ENCODE data around the gene ULK2.

Gene ULK2

GRCh38 chr17:19744922-19745757 lies 122.6 kb downstream of the ULK2 start:
- peak; percentile 70 for DNase-seq

DNA sequence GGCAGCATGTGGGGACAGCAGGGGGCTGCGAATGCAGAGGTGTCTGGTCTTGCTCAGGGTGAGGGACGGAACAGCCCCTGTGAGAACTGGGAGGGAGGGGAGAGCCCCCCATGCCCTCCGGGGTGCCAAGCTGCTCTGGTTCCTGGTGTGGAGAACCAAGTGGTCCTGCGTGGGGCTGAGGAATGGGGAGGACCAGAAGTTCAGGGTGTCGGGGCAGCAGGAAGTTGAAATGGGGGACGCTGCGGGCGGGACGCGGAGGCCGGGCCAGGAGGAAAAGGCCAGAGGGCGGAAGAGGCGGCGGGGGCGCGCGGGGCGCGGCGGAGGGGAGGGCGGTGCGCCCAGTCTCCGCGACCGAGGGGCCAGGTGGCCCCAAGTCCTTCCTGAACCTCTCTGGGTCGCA lies 123.2 kb downstream of the ULK2 start:
- peak; percentile 42 for DNase-seq

DNA sequence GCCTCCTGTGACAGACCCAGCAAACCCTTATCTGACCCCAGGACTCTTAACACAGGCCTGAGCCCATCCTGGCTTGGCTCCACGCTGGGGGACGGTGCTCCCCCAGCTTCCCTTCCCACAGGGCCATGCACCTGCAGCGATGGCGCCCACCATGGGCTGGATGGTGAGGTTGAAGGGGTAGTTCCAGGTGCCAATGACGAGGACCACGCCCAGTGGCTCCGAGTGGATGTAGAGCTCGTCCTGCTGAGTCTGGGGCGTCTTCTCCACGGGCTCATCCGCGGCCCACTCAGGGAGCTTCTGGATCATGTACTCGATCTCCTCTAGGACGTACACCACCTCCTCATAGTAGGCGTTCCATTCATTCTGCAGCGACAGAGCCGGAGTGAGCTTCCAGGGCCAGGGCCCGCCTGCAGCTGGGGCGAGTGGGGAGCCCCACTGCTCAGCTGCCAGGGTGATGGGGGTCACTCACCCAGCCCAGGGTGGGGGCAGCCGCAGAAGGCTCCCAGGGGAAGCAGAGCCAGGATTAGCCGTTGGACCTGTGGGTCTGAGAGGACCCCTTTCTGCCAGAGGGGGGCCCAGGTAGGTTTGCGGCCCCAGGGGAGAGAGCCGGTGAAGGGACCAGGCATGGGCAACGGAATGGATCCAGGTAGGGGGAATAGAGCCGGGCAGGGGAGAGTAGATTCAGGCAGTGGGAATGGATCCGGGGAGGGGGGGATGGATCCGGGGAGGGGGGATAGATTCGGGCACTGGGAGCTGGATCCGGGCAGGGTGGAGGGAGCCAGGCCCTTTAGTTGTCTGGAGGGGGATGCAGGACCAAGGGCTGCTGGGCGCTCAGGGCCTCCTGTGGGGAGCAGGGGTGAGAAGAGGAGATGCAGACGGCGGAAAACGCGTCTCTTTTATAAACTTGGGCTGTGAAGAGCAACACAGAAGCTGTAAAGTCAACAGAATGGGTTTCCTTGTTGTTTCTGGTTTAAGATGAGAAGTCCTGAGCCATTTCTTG lies 124.3 kb downstream of the ULK2 start:
- no peak for DNase-seq

DNA sequence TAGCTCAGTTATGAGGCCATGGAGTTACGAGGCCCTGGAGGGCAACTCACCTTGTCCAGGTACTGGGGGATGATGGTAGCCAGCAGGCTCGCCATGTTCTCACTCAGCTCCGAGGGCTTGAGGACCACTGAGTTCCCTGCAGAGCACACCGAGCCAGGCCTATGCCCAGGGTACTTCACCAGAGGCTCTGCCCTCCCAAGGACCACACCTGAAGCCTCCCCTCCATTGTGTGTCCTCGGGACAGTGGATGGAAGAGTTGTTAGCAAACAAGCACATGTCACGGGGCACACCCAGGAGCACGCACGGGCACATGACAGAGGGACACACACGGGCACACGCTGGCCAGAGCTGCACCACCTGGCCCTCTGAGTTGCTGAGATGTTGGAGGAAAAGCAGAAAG lies 125.2 kb downstream of the ULK2 start:
- DNase-seq, result no peak

- DNase-seq, result no peak
Measured at GRCh38 chr17:19741832-19742457, 125.8 kb downstream of the ULK2 start.

GRCh38 chr17:19740933-19741332 lies 126.8 kb downstream of the ULK2 start:
- DNase-seq, result no peak

- DNase-seq, result no peak
Measured at GRCh38 chr17:19739241-19740201, 128.2 kb downstream of the ULK2 start.

DNA sequence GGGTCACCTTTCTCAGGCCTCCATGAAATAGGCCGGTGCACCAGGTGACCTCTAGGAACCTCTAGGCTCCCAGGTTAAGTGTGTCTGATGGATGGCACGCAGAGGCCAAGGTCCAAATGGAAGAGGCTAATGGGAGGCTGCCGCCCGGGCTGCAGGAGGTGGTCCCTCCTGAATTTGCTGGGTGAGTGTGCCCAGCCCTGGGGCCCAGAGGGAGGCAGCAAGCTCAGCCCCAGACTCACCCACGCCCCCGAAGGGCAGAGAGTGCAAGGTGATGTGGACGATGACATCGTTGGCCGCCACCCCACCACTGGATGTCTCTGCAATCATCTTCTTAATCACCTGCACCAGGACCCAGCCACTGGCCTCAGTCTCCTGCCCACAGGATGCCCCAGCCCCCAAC lies 129.0 kb downstream of the ULK2 start:
- no peak for DNase-seq

- DNase-seq, result no peak
Measured at GRCh38 chr17:19738073-19738449, 129.7 kb downstream of the ULK2 start.

DNA sequence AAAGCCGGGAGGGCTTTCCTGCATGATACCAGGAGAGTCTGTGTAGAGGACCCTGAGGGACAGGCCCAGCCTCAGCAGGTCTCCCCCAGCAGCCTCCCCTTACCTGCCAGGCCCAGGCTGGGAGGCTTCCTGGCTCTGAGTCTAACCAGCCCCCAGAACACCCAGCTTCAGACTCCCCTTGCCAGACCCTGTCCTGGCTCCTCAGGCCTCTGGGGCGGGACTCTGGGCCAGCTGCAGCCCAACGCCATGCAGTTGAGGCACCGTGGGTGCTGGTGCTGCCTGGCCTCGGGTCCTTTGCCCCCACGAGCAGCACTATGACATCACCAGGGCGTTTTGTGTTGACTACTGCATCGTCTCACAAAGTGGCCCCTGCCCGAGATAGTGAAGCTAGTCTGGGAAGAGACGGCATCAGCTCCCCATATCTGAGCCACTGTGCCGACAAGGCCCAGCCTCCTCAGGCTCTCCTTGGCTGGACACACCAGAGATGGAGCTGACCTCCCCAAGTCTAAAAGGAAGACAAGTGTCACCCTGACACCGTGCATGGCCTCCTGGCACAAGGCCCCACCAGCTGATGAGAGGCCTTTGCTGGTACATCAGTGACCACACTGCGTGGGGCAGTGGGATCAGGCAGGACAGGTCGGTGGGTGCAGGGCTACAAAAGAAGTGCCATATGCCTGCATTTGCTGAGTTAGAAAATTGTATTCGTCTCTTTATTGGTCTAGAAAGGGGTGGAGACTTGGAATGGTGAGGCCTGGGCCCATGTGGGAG lies 130.2 kb downstream of the ULK2 start:
- DNase-seq, result no peak

DNA sequence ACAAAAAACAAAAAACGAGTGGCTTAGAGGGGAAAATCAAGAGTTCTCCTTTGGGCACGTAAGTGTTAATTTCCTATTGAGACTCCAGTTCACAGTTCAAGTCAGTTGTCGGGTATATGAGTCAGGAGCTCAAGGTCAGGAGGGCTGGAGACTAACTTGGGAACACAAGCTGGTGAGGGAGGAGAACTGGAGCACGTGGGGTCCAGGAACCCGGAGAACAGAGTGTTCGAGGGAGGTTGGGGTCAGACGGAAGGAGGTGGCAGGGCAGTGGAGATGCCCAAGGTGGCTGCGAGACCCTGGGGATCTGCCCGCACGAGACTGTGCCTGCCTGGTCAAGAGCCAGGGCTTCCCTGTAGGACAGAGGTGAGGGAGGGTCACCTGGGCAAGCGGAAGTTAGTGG lies 131.7 kb downstream of the ULK2 start:
- DNase-seq, result no peak

- DNase-seq, result no peak
Measured at GRCh38 chr17:19733953-19734526, 133.7 kb downstream of the ULK2 start.

DNA sequence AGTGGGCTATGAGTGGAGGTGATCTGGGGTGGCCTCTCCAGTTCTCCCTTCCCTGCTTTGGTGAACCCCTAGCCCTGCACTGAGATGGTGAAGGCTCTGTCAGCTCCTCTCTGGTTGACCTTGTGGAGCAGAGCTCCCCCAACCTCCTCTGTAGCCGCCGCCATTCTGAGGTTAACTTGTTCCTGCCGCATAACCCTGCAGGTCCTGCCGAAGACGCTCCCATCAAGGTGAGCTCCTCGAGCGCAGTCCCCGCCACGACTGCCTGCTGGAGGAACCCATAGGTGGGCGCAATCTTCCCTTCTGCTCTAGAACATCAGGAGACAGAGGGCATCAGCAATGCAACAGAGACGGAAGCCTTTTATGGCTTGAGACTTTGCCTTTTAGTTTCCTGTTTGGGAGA lies 136.1 kb downstream of the ULK2 start:
- no peak for DNase-seq

DNA sequence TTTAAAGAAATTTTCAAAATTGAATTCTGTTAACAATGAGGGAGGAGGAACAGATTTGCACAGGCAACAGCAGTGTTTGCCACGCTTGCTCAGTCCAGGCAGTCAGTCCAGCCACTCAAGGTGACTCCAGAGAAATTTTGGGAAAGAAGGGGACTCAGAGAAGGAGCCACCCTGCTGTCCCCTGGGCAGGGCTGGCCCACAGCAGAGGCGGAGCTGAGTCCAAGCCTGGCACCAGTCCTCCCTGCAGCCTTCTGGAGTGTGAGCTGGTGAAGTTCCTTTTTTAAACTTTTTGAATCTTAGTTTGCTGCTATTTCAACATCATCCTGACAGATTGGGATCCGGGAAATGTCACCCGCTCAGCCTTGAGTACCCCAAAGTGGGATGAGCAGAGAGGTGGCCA lies 136.9 kb downstream of the ULK2 start:
- no peak for DNase-seq

- DNase-seq, result no peak
Measured at GRCh38 chr17:19729900-19730299, 137.8 kb downstream of the ULK2 start.

DNA sequence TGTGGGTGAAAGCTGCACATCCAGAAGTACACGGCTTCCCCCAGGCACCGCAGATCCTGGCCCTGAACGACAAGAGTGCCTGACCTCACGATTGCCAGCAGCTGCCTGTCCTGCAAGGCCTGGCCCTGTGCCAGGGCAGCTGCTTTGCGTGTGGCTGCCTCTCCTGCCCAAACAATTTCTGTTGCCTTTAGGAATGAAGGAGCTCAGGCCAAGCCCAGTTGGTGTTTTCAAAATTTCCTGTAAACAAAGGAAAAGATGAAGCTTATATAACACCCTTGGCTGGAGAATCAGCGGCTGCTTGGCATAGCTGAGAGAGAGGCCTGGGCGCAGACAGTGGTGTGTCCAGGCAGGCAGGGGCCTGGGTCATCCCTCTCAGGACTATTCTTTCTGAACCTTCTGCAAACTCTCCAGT lies 139.6 kb downstream of the ULK2 start:
- peak; percentile 97 for DNase-seq

- DNase-seq, result peak; percentile 70
Measured at GRCh38 chr17:19727501-19728078, 140.1 kb downstream of the ULK2 start.

- no peak for DNase-seq
Measured at GRCh38 chr17:19726631-19727376, 140.9 kb downstream of the ULK2 start.

DNA sequence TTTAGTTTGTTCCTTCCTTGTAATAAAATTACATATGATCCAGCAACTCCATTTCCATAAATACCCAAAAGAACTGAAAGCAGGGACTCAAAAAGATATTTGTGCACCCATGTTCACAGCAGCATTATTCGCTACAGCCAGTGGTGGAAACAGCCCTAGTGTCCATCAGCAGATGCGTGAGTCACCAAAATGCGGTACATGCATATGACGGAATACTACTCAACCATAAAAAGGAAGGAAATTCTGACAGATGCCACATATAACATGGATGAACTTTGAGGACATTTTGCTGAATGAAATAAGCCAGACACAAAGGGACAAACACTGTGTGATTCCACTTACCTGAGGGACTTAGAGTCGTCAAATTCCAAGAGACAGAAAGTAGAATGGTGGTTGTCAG lies 142.2 kb downstream of the ULK2 start:
- DNase-seq, result no peak

Data from NCI-H1105 treated with DMSO at 0.1 percent for 48 hours (cell line).